HG03378 (cell line): Measurements from ENCODE around the gene CRTAP.
"Not testable (repeated sequence)": the region's sequence is repeated elsewhere in the genome, so short reads cannot be mapped to it uniquely, and the experiment has no call there.

Experiments used
- ATAC-seq: cut with Tn5 transposase; IDR thresholded peaks from one replicate; pipeline ENCODE4 v1.9.1; 2021; ENCODE audit warnings: mild to moderate bottlenecking, moderate library complexity; ENCODE audit not compliant: unreplicated experiment

Gene CRTAP

GRCh38 chr3:33113772-33114621 lies at the start of gene CRTAP:
Gene CRTAP (plus strand): TSS chr3:33114014. CDS start chr3:33114078, 64 bp downstream.
- ATAC-seq: peak; percentile 72

DNA sequence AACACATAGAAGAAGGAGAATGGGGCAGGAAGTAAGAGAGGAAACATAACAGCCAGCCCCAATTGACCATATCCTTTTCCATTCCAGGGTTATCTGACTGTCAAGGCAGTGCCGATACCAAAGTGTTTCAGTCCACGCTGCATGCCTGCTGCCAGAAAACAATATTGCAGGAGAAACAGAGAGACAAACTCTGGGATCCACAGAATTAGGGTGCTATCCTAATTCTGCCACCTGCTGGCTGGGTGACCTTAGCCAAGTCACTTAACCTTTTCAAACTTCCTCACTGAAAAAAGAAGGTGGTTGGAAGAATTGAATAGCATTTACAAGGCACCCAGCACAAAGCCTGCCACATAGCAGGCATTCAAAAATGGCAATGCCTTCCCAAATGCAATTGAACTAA lies 48.9 kb upstream of the CRTAP start:
- ATAC-seq: no peak

DNA sequence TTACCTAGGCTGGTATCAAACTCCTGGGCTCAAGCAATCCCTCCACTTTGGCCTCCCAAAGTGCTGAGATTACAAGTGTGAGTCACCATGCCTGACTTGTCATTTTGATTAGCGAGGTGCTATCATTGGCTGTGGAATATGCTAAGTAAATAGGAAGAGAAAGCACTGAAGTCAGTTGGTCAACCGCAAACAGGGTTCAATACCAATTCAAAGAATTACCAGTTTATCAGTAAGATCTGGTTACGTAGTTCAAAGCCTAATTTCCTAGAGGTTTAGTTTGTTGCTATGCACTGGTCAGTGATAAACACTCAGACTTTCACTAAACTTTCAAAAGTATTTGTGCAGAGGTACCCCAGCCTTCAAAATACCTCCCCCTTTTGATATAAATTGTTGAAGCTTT lies 46.3 kb upstream of the CRTAP start:
- ATAC-seq: no peak

- not testable (repeated sequence) for ATAC-seq
Measured at GRCh38 chr3:33069862-33070261, 44.0 kb upstream of the CRTAP start.

DNA sequence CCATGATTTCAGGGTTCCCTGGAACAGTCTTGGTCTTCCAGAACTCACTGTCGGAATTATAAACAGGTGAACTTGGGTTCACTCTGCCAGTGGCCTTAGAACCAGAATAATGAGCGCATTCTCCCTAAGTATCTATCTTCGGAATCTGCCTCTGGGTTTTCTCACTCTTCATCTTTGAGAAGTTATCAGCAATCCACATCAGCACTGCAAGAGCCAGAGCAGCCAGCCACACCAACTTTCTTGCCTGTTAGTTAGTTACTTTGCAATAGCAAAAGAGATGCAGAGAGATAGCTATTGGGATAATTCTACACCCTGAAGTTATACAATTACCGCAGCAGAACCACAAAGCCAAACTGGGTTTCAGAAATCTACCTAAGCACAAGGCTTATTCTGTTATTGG lies 42.6 kb upstream of the CRTAP start:
- no peak for ATAC-seq

DNA sequence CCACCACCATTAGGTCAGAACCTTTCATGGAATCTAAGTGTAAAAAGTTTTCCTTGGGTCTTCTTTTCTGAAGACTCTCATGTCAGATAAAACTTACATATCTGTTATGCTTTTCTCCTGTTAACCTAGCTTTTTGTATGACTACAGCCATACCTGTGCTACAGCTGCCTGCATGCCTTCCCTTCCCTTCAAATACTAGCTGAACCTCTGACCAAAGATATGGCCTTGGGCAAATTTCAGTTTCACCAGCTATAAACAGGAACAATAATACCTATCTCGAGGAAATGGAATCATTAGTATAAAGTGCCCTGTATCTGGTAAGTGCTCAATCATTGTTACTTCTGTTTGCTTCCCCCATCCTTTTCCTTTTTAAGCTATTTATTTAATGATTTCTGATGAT lies 41.9 kb upstream of the CRTAP start:
- no peak for ATAC-seq

DNA sequence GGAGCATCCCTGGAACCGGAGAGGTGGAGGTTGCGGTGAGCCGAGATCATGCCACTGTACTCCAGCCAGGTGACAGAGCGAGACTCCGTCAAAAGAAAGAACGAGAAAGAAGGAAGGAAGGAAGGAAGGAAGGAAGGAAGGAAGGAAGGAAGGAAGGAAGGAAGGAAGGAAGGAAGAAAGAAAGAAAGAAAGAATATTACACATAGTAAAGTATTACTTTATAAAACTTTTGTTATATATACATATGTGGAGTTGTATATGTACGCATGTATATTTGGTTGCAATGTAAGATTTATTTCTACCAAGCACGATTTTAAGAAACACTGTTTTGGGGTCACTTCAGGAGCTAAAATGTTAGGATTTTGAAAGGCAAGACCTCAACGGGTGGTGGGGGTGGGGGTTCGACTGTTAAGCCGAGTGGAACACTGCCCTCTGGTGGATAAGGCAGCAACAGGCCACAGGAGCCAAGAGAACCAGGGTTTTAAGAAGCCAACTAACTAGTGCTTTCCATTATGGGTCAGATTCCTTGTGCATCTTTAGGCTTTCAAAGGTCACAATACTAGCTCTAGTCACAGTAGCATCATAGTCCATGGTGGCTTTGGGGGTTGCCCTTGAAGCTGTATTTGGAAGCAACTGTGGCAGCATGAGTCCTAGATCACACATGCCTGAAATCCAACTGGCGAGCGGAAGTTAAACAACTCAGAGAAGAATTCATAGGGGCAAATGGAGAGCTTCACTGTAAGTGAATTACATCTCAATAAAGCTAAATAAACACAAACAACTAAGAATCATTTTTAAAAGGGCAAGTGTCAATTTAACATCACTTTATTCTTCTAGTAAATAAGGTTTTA lies 39.4 kb upstream of the CRTAP start:
- ATAC-seq: no peak

DNA sequence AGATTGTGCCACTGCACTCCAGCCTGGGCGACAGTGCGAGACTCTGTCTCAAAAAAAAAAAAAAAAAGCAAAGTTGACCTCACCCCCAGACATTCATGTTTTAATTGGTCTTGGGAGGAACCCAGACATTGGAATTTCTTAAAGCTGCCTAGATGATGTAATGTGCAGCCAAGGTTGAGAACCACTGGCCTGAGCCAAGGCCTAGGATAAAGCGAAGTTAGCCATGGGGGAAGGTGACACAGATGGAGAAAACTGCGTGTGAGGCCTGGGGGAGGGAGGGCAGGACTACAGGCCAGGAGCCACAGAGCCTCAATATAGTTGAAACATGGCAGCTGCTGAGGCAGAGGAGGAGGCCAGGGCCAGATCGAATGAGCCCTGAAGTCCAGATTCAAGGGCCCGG lies 37.8 kb upstream of the CRTAP start:
- no peak for ATAC-seq

DNA sequence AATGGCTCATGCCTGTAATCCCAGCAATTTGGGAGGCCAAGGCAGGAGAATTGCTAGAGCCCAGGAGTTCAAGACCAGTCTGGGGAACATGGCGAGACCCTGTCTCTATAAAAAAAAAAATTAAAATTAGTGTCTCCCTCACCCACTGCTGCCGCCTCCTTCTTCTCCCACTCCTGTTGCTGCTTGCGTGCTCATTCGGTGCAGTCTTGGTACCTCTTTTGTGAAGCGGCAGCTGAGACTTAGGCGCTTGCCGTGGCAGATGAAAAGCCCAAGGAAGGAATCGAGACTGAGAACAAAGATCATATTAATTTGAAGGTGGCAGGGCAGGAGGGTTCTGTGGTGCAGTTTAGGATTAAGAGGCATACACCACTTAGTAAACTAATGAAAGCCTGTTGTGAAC lies 36.9 kb upstream of the CRTAP start:
- ATAC-seq: no peak

- no peak for ATAC-seq
Measured at GRCh38 chr3:33077976-33078375, 35.8 kb upstream of the CRTAP start.

- not testable (repeated sequence) for ATAC-seq
Measured at GRCh38 chr3:33079813-33080212, 34.0 kb upstream of the CRTAP start.

DNA sequence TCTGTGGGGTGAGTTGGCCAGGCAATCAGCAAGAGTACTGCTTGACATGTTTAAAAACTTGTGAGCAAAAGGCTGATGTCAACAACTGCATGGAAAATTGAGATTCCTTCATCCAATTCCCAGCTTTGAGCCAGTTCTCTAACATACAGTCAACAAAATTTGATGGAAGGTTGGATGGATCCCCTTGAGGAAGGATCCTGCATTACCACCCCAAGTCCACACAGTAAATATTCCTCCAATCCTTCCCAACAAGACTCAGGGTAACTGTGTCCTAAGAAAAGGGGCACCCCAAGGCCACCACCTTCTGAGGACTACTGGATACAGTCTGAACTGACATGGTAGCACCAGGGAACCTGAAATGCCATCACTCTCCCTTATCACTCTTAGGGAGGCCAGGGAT lies 32.0 kb upstream of the CRTAP start:
- no peak for ATAC-seq

DNA sequence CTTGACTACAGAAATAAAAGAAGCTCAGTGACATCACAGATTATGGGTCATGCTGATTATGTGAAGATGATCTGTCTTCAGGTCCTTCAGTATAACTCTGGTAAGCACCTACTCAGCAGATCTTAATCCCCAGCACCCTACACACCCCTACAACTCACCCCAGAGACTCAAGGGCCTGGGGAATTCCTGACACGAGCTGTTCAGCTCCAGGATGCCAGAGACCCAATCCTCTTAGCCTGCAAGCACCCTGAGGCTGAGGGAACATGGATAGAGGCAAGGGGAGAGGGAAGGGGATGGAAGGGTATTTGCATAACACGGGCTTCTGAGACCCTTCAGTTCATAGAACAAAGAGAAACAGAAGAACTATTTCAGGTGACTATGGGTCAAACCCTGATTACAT lies 29.9 kb upstream of the CRTAP start:
- ATAC-seq: no peak

DNA sequence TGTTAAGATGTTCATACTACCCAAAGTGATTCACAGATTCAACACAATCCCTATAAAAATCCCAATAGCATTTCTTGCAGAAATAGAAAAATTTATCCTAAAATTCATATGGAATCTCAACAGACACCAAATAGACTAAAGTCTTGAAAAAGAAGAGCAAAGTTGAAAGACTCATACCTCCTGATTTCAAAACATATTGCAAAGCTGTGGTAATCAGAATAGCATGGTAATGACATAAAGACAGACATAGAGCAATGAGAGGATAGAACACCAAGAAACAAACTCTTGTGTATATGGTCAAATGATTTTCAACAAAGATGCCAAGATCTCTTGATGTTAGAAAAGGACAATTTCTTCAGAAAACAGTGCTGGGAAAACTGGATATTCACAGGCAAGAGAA lies 25.1 kb upstream of the CRTAP start:
- no peak for ATAC-seq

GRCh38 chr3:33089515-33089914 lies 24.3 kb upstream of the CRTAP start:
- peak; percentile 89 for ATAC-seq

- no peak for ATAC-seq
Measured at GRCh38 chr3:33091746-33092145, 22.1 kb upstream of the CRTAP start.

GRCh38 chr3:33092496-33093254 lies 21.1 kb upstream of the CRTAP start:
- no peak for ATAC-seq

GRCh38 chr3:33093847-33094246 lies 20.0 kb upstream of the CRTAP start:
- no peak for ATAC-seq

DNA sequence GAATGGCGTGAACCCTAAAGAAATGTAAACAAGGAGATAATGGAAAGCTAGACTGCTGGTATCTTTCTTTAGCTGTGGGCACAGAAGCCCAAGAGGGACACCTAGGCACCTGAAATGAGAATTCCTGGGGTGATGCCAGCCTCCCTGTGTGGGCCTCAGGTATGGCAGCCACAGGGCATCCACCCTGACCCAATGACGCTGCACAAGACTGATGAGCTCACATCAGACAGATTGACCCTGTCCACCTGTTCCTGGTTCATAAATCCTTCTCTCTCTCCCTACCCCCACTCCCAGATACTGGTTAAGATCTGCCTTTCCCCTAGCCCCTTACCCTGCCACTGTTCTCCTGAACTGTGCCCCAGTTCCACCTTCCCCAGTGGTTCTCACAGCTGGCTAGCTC lies 18.4 kb upstream of the CRTAP start:
- ATAC-seq: no peak

DNA sequence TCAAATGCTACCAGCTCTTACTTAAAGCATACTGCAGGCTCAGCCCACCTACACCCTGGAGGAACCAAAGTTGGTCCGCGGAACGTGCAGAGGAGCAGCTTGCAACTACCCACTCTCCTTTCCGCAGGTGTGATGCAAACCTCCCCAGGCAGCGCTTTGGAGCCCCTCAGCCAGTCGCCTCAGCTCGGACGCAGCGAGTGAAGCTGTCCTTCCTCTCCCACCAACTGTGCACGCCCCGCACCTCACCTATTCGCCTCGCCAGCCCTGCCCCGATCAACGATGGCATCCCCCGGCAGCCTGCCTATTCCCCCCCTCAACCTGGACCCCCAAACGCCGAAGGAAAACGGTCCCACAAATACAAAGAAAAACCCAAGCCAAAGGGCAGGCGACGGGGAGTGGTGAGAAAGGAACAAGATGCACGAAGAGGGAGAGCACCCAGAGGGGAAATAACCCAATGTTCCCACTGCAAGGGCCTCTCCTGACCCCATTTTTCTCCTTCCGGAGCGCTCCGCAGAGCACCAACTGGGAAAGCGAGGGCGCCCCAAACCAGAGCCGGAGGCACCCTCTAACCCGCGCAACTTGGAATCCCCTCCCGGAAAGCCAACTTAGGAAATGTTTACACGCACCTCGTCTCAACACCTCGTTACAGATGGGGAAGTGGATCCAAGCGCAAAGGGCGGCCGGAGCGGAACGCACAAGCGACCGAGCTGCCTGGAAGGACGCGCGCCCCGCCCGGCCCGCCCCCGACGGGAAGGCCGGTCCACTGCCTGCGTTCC lies 17.5 kb upstream of the CRTAP start:
- peak; percentile 37 for ATAC-seq
